ENCODE data around the gene LAMA3. TPM values are rescaled to one million over a fixed set of nuclear protein-coding genes. Genes with fewer than 3 reads are reported as not detected.

LAMA3 gene
- total RNA-seq, 1 donor from 2014 or later, result 1.9 TPM

GRCh38 chr18:23718731-23719130, 29.5 kb downstream of the LAMA3 start:
- no peak overlapping the region for H3K4me3 Mint-ChIP-seq (ENCODE audit: unreplicated experiment)
- TF ChIP-seq CTCF (IDR thresholded peaks at IDR 0.05), result no peak
- peaks cover 62% of the 10 kb centered on the region for H3K4me1 Mint-ChIP-seq (ENCODE audit: low read depth)
- H3K27ac Mint-ChIP-seq (ENCODE audit: unreplicated experiment), result peak overlapping the region; percentile 52
- no peak for DNase-seq (ENCODE audit: low spot score)
- no peaks in the 10 kb centered on the region for H3K27me3 Mint-ChIP-seq (ENCODE audit: low read depth)
- H3K9me3 Mint-ChIP-seq (ENCODE audit: low read depth), result peaks cover 6% of the 10 kb centered on the region
- H3K36me3 Mint-ChIP-seq (ENCODE audit: low read depth), result no peaks in the 10 kb centered on the region

- Mint-ChIP-seq H3K36me3 (ENCODE audit: low read depth) (no peaks in the 10 kb centered on the region), H3K4me1 (ENCODE audit: low read depth) (peaks cover 70% of the 10 kb centered on the region), H3K27me3 (ENCODE audit: low read depth) (no peaks in the 10 kb centered on the region), H3K4me3 (ENCODE audit: unreplicated experiment) (no peak overlapping the region), H3K27ac (ENCODE audit: unreplicated experiment) (peak overlapping the region; percentile 76), H3K9me3 (ENCODE audit: low read depth) (peaks cover 6% of the 10 kb centered on the region)
- DNase-seq (ENCODE audit: low spot score), result no peak
- no peak for TF ChIP-seq CTCF (IDR thresholded peaks at IDR 0.05)
Observed at GRCh38 chr18:23719634-23720201, 30.5 kb downstream of the LAMA3 start.

- no peak for TF ChIP-seq CTCF (IDR thresholded peaks at IDR 0.05)
- Mint-ChIP-seq H3K36me3 (ENCODE audit: low read depth) (no peaks in the 10 kb centered on the region), H3K4me3 (ENCODE audit: unreplicated experiment) (no peak overlapping the region), H3K9me3 (ENCODE audit: low read depth) (peaks cover 6% of the 10 kb centered on the region), H3K27ac (ENCODE audit: unreplicated experiment) (peak overlapping the region; percentile 95), H3K4me1 (ENCODE audit: low read depth) (peaks cover 74% of the 10 kb centered on the region), H3K27me3 (ENCODE audit: low read depth) (no peaks in the 10 kb centered on the region)
- DNase-seq (ENCODE audit: low spot score), result no peak
Observed at GRCh38 chr18:23721696-23722480, 32.6 kb downstream of the LAMA3 start.

- H3K27ac Mint-ChIP-seq (ENCODE audit: unreplicated experiment), result peak overlapping the region; percentile 95
- DNase-seq (ENCODE audit: low spot score), result no peak
- H3K36me3 Mint-ChIP-seq (ENCODE audit: low read depth), result no peaks in the 10 kb centered on the region
- peaks cover 70% of the 10 kb centered on the region for H3K4me1 Mint-ChIP-seq (ENCODE audit: low read depth)
- H3K4me3 Mint-ChIP-seq (ENCODE audit: unreplicated experiment), result no peak overlapping the region
- peaks cover 6% of the 10 kb centered on the region for H3K9me3 Mint-ChIP-seq (ENCODE audit: low read depth)
- H3K27me3 Mint-ChIP-seq (ENCODE audit: low read depth), result no peaks in the 10 kb centered on the region
- no peak for TF ChIP-seq CTCF (IDR thresholded peaks at IDR 0.05)
Observed at GRCh38 chr18:23722646-23723045, 33.4 kb downstream of the LAMA3 start.

- Mint-ChIP-seq H3K27ac (ENCODE audit: unreplicated experiment) (peak overlapping the region; percentile 95), H3K4me1 (ENCODE audit: low read depth) (peaks cover 65% of the 10 kb centered on the region), H3K36me3 (ENCODE audit: low read depth) (no peaks in the 10 kb centered on the region), H3K9me3 (ENCODE audit: low read depth) (peaks cover 6% of the 10 kb centered on the region), H3K4me3 (ENCODE audit: unreplicated experiment) (no peak overlapping the region), H3K27me3 (ENCODE audit: low read depth) (no peaks in the 10 kb centered on the region)
- no peak for DNase-seq (ENCODE audit: low spot score)
- TF ChIP-seq CTCF (IDR thresholded peaks at IDR 0.05), result no peak
Observed at GRCh38 chr18:23723121-23723520, 33.9 kb downstream of the LAMA3 start.

All from chondrocyte (in vitro differentiated cells).